Esophagus muscularis mucosa (tissue), 3 donors: ENCODE data around the gene CRTAP.

Experiments
- POLR2A ChIP-seq: fragments of 450-650 bp; IDR thresholded peaks from one replicate; pipeline ENCODE4 v1.6.1; 2017; ENCODE audit warnings: antibody characterized with exemption, moderate library complexity, mild to moderate bottlenecking, low read depth
- TF ChIP-seq, protein P1 (sequence below), 3 experiments: fragments of 200-600 bp in 2 of 3; fragments of 450-650 bp in 1 of 3; sonication (generic) in 2 of 3; IDR thresholded peaks; one replicate each; pipeline ENCODE4 v1.5.1; 2017 to 2019; ENCODE audit warnings: antibody characterized with exemption in 3 of 3, mild to moderate bottlenecking in 2 of 3, moderate library complexity in 1 of 3

DNA sequence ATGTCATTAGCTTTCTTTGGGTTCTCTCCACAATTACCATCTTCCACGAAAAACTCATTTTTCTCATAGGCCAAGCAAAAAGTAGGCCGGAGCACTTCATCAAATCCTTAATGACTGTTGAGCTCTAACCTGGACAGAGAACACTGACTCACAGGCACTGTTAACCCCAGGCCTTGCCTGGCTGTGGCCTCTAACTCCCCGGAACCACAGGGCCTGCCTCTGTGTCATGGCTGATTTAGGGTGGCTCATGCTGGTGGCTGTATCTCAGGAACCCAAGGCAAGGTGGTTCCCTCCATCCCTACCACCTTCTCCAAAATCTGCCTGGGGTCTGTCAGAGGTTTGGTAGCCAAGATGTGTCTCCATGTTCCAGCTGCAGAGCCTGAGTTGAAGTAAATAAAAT, 3.6 kb downstream of the CRTAP start:
- TF ChIP-seq, protein P1, sequence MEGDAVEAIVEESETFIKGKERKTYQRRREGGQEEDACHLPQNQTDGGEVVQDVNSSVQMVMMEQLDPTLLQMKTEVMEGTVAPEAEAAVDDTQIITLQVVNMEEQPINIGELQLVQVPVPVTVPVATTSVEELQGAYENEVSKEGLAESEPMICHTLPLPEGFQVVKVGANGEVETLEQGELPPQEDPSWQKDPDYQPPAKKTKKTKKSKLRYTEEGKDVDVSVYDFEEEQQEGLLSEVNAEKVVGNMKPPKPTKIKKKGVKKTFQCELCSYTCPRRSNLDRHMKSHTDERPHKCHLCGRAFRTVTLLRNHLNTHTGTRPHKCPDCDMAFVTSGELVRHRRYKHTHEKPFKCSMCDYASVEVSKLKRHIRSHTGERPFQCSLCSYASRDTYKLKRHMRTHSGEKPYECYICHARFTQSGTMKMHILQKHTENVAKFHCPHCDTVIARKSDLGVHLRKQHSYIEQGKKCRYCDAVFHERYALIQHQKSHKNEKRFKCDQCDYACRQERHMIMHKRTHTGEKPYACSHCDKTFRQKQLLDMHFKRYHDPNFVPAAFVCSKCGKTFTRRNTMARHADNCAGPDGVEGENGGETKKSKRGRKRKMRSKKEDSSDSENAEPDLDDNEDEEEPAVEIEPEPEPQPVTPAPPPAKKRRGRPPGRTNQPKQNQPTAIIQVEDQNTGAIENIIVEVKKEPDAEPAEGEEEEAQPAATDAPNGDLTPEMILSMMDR (IDR thresholded peaks at IDR 0.05) = no peak
- TF ChIP-seq POLR2A = no peak
